22Rv1 (cell line): Measurements from ENCODE around the gene MRPL54.

Source experiments
- ZFX ChIP-seq: fragments of 450-650 bp; IDR thresholded peaks from 2 replicates; pipeline ENCODE4 v1.6.1; 2017; ENCODE audit warnings: antibody characterized with exemption, borderline replicate concordance
- TF ChIP-seq, protein P1 (sequence below): fragments of 450-650 bp; IDR thresholded peaks from 2 replicates; pipeline ENCODE4 v1.5.1; 2017; ENCODE audit warnings: mild to moderate bottlenecking

GRCh38 chr19:3810708-3811355 lies 48.4 kb downstream of the MRPL54 start:
- TF ChIP-seq, protein P1, sequence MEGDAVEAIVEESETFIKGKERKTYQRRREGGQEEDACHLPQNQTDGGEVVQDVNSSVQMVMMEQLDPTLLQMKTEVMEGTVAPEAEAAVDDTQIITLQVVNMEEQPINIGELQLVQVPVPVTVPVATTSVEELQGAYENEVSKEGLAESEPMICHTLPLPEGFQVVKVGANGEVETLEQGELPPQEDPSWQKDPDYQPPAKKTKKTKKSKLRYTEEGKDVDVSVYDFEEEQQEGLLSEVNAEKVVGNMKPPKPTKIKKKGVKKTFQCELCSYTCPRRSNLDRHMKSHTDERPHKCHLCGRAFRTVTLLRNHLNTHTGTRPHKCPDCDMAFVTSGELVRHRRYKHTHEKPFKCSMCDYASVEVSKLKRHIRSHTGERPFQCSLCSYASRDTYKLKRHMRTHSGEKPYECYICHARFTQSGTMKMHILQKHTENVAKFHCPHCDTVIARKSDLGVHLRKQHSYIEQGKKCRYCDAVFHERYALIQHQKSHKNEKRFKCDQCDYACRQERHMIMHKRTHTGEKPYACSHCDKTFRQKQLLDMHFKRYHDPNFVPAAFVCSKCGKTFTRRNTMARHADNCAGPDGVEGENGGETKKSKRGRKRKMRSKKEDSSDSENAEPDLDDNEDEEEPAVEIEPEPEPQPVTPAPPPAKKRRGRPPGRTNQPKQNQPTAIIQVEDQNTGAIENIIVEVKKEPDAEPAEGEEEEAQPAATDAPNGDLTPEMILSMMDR: no peak
- TF ChIP-seq ZFX: no peak
